ENCODE data around the gene FTO. TPM values are rescaled to one million over a fixed set of nuclear protein-coding genes. Genes with fewer than 3 reads are reported as not detected.

FTO gene
- total and polyA plus RNA-seq, 3 donors from 2014 or later, result 32.4 to 64.7 (median 50.3) TPM

GRCh38 chr16:54153240-54153934, 449.4 kb downstream of the FTO start:
- TF ChIP-seq CTCF (IDR thresholded peaks at IDR 0.05) (no peak), POLR2A (IDR thresholded peaks at IDR 0.05) (no peak)
- intact Hi-C loops (cut with DNase I; ENCODE audit: low total_unique reads), result no loop called here
- no peaks in the 10 kb centered on the region for H3K36me3 ChIP-seq (ENCODE audit: low read depth, missing control alignments)
- H3K9me3 ChIP-seq, result no peaks in the 10 kb centered on the region
- no peaks in the 10 kb centered on the region for H3K4me1 ChIP-seq
- WGBS, 2 donors, result 90 to 92% methylated on average over 12 of the region's 12 CpGs
- H3K27ac ChIP-seq, result no peak overlapping the region
- no peak overlapping the region for H3K4me3 ChIP-seq
- no peak for DNase-seq
- no peaks in the 10 kb centered on the region for H3K27me3 ChIP-seq

GRCh38 chr16:54156349-54156748, 452.4 kb downstream of the FTO start:
- 100% methylated on average over 1 of the region's 1 CpG; no CpG with 5 or more reads in 1 of the 2 donors for WGBS, 2 donors
- no peak for TF ChIP-seq CTCF (IDR thresholded peaks at IDR 0.05)
- TF ChIP-seq POLR2A (IDR thresholded peaks at IDR 0.05), result no peak
- Histone ChIP-seq H3K36me3 (ENCODE audit: low read depth, missing control alignments) (no peaks in the 10 kb centered on the region), H3K4me3 (no peak overlapping the region), H3K9me3 (no peaks in the 10 kb centered on the region), H3K4me1 (no peaks in the 10 kb centered on the region), H3K27me3 (no peaks in the 10 kb centered on the region), H3K27ac (no peak overlapping the region)
- intact Hi-C loops (cut with DNase I; ENCODE audit: low total_unique reads), result no loop called here
- DNase-seq, result no peak

- no peak for DNase-seq
- WGBS, 2 donors, result 96% methylated on average over 4 of the region's 4 CpGs
- H3K27ac ChIP-seq, result no peak overlapping the region
- H3K4me1 ChIP-seq, result no peaks in the 10 kb centered on the region
- no peaks in the 10 kb centered on the region for H3K9me3 ChIP-seq
- H3K4me3 ChIP-seq, result no peak overlapping the region
- no peaks in the 10 kb centered on the region for H3K36me3 ChIP-seq (ENCODE audit: low read depth, missing control alignments)
- TF ChIP-seq CTCF (IDR thresholded peaks at IDR 0.05), result no peak
- no peak for TF ChIP-seq POLR2A (IDR thresholded peaks at IDR 0.05)
- H3K27me3 ChIP-seq, result no peaks in the 10 kb centered on the region
- intact Hi-C loops (cut with DNase I; ENCODE audit: low total_unique reads), result no loop called here
Observed at GRCh38 chr16:54158986-54159385, 455.0 kb downstream of the FTO start.

- no peak overlapping the region for H3K4me3 ChIP-seq
- H3K27me3 ChIP-seq, result no peaks in the 10 kb centered on the region
- no peaks in the 10 kb centered on the region for H3K36me3 ChIP-seq (ENCODE audit: low read depth, missing control alignments)
- no peak for DNase-seq
- no peaks in the 10 kb centered on the region for H3K4me1 ChIP-seq
- no peaks in the 10 kb centered on the region for H3K9me3 ChIP-seq
- TF ChIP-seq POLR2A (IDR thresholded peaks at IDR 0.05), result no peak
- no peak for TF ChIP-seq CTCF (IDR thresholded peaks at IDR 0.05)
- intact Hi-C loops (cut with DNase I; ENCODE audit: low total_unique reads), result no loop called here
- H3K27ac ChIP-seq, result no peak overlapping the region
- 87 to 90% methylated on average over 6 of the region's 6 CpGs for WGBS, 2 donors
Observed at GRCh38 chr16:54159490-54160080, 455.6 kb downstream of the FTO start.

Data from testis (tissue), 3 donors.